GM19025 (cell line): ENCODE results near the gene CTIF.

Source experiments
- ATAC-seq: cut with Tn5 transposase; IDR thresholded peaks from one replicate; pipeline ENCODE4 v1.9.1; 2021; ENCODE audit warnings: mild to moderate bottlenecking, low read depth, moderate library complexity; ENCODE audit not compliant: unreplicated experiment

CTIF gene

GRCh38 chr18:48792611-48793380, 254.0 kb downstream of the CTIF start:
- ATAC-seq, result no peak

- ATAC-seq, result no peak
Observed at GRCh38 chr18:48794251-48794970, 255.6 kb downstream of the CTIF start.

GRCh38 chr18:48795696-48796095, 256.9 kb downstream of the CTIF start:
- no peak for ATAC-seq

GRCh38 chr18:48796491-48797205, 257.8 kb downstream of the CTIF start:
- no peak for ATAC-seq

GRCh38 chr18:48797841-48798255, 259.0 kb downstream of the CTIF start:
- no peak for ATAC-seq

GRCh38 chr18:48798334-48799245, 259.8 kb downstream of the CTIF start:
- ATAC-seq, result no peak

- no peak for ATAC-seq
Observed at GRCh38 chr18:48799724-48800315, 261.0 kb downstream of the CTIF start.

GRCh38 chr18:48800466-48800865, 261.6 kb downstream of the CTIF start:
- peak; percentile 8 for ATAC-seq

- ATAC-seq, result peak; percentile 54
Observed at GRCh38 chr18:48800876-48801727, 262.3 kb downstream of the CTIF start.

- no peak for ATAC-seq
Observed at GRCh38 chr18:48801728-48802542, 263.1 kb downstream of the CTIF start.

GRCh38 chr18:48802543-48803290, 263.9 kb downstream of the CTIF start:
- ATAC-seq, result no peak

GRCh38 chr18:48803518-48803917, 264.7 kb downstream of the CTIF start:
- no peak for ATAC-seq

- ATAC-seq, result no peak
Observed at GRCh38 chr18:48803951-48804855, 265.4 kb downstream of the CTIF start.

- ATAC-seq, result no peak
Observed at GRCh38 chr18:48804856-48805610, 266.2 kb downstream of the CTIF start.

- no peak for ATAC-seq
Observed at GRCh38 chr18:48805826-48806535, 267.1 kb downstream of the CTIF start.
